SK-N-SH treated with all-trans-retinoic acid at 6 μM for 48 hours (cell line): ENCODE results near the gene PRRC2B.

Experiments used
- ZFP3 ChIP-seq: fragments of 250-450 bp; sonication (Bioruptor Pico); IDR thresholded peaks from 2 replicates; pipeline ENCODE4 v1.5.0; 2020; ENCODE audit warnings: mild to moderate bottlenecking, moderate library complexity
- ZFP30 ChIP-seq: fragments of 450-650 bp; formaldehyde crosslinking; IDR thresholded peaks from 2 replicates; pipeline ENCODE4 v1.5.0; 2022; ENCODE audit warnings: mild to moderate bottlenecking, moderate library complexity
- ZNF70 ChIP-seq: fragments of 450-650 bp; formaldehyde crosslinking; IDR thresholded peaks from 2 replicates; pipeline ENCODE4 v1.5.0; 2020; ENCODE audit warnings: mild to moderate bottlenecking, moderate library complexity

- TF ChIP-seq ZFP30 (CRISPR knock-in tag) (no peak), ZFP3 (no peak), ZNF70 (no peak)
These were observed 92.0 kb downstream of the PRRC2B start for GRCh38 chr9:131485728-131486422.
